Breast epithelium (tissue), 3 donors: Measurements from ENCODE around the gene DRC3.

Source experiments
- POLR2A ChIP-seq: fragments of 450-650 bp; IDR thresholded peaks from one replicate; pipeline ENCODE4 v1.6.1; 2016; ENCODE audit warnings: antibody characterized with exemption, mild to moderate bottlenecking, moderate library complexity
- POLR2AphosphoS5 ChIP-seq, 3 donors: sonication (generic); formaldehyde crosslinking; IDR thresholded peaks; one replicate each; pipeline ENCODE4 v1.6.1; 2017; ENCODE audit warnings: antibody characterized with exemption in 3 of 3
- TF ChIP-seq, protein P1 (sequence below), 3 donors: fragments of 450-650 bp; IDR thresholded peaks; one replicate each; pipeline ENCODE4 v1.5.1; 2016 to 2017; ENCODE audit warnings: antibody characterized with exemption in 3 of 3, mild to moderate bottlenecking in 3 of 3, moderate library complexity in 3 of 3

DNA sequence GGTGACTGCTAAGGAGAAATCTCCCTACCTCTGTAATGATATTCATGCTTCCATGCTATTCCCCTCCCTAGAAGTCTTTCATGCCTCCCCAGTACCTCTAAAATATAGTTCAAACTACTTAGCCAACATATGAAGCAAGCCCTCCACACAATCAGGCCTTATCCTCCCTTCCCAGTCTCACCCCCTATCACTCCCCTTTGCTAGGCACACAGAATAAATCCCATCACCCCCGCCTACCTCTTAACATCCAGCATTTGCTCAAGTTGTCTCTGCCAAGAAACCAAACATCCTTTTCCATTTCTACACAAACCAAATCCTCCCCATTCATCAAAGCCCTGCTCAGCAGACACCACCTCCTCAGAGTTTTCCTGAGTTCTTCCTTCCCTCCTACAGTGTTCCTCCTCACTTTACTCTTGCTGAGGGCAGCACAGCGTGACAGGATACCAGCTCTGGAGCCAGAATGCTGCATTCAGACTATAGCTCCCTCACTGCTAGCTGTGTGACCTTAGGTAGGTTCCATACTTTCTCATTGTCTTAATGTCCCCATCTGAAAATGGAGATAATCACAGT is 7.4 kb upstream of the DRC3 start:
- TF ChIP-seq POLR2AphosphoS5 (IDR thresholded peaks at IDR 0.05) (no peak), POLR2A (no peak)
- TF ChIP-seq, protein P1, sequence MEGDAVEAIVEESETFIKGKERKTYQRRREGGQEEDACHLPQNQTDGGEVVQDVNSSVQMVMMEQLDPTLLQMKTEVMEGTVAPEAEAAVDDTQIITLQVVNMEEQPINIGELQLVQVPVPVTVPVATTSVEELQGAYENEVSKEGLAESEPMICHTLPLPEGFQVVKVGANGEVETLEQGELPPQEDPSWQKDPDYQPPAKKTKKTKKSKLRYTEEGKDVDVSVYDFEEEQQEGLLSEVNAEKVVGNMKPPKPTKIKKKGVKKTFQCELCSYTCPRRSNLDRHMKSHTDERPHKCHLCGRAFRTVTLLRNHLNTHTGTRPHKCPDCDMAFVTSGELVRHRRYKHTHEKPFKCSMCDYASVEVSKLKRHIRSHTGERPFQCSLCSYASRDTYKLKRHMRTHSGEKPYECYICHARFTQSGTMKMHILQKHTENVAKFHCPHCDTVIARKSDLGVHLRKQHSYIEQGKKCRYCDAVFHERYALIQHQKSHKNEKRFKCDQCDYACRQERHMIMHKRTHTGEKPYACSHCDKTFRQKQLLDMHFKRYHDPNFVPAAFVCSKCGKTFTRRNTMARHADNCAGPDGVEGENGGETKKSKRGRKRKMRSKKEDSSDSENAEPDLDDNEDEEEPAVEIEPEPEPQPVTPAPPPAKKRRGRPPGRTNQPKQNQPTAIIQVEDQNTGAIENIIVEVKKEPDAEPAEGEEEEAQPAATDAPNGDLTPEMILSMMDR (IDR thresholded peaks at IDR 0.05): no peak
